ENCODE measurements around the gene SIDT1.
"Not testable (repeated sequence)": the region's sequence is repeated elsewhere in the genome, so short reads cannot be mapped to it uniquely, and the experiment has no call there.

Gene SIDT1

DNA sequence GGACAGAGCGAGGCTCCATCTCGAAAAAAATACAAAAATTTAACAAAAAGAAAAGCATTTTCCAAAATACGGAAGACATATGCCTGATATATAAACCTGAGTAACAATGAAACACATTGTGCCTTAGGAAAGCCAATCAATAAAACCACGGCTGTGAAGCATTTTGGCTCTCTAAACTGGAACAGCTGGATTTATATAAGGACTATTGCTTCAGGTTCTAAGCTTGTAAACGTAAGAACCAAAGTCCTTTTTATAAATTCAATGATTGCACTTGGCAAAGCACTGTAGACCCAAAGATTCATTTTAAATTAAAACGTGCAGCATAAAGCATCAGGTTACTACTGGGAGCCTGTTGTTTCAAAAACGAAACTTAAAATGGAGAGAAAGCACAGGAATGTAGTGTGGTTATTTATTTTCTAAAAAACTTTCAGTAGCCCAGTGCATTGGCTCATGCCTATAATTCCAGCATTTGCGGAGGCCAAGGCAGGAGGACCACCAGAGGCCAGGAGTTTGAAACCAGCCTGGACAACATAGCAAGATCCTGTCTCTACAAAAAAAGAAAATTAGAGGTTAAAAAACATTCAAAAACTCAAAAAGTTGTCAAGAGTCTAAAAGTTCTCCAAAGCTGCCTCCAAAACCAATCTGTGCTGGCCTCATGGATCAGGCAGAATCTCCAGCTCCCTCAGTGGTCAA is 102.6 kb downstream of the SIDT1 start:
- no peak for DNase-seq (ENCODE audit: low read depth in 3 of 3)

DNA sequence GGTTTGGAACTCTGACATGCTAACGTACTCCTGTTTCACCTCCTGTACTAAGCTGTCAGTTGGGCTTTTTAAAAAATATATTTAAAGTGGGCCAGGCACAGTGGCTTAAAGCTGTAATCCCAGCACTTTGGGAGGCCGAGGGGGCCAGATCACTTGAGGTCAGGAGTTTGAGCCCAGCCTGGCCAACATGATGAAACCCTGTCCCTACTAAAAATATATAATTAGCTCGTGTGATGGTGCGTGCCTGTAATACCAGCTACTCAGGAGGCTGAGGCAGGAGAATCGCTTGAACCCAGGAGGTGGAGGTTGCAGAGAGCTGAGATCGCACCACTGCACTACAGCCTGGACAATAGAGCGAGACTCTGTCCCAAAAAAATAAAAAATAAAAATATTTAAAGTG is 103.7 kb downstream of the SIDT1 start:
- not testable (repeated sequence) for DNase-seq (ENCODE audit: low read depth in 3 of 3)

DNA sequence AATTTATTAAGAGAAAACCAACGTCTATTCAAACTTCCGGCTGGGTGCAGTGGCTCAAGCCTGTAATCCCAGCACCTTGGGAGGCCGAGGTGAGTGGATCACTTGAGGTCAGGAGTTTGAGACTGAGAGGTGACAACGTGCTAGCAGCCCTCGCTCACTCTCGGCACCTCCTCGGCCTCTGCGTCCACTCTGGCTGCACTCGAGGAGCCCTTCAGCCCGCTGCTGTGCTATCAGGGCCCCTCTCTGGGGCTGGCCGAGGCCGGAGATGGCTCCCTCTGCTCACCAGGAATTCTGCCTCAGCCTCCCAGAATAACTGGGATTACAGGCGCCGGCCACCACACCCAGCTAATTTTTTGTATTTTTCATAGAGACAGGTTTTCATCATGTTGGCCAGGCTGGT is 105.4 kb downstream of the SIDT1 start:
- DNase-seq (ENCODE audit: low read depth in 3 of 3): no peak

DNA sequence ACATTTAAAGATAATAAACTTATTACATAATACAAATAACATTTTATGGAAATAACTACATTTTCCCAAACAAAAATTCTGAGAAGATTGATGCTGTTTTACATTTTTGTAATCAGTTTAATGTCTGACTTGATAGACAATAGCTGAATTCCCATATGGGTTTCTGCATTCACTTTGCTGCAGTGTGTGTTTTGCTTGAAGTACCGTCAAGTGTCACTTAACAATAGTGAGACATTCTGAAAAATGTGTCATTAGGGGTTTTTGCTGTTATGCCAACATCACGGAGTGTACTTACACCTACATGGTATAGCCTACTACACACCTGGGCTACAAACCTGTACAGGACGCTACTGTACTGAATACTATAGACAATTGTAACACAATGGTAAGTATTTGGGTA is 106.6 kb downstream of the SIDT1 start:
- DNase-seq (ENCODE audit: low read depth in 3 of 3): no peak

DNA sequence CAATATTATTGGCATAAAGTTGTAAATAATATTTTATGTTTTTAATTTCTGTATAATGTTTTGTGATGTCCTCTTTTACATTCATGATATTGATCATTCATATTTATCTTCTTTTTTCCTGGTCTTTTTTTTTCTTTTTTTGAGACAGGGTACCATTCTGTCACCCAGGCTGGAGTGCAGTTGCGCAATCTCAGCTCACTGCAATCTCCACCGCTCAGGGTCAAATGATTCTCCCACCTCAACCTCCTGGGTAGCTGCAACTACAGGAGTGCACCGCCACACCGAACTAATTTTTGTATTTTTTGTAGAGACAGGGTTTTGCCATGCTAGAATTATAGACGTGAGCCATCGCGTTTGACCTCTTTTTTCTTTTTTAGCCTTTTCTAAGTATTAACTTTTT is 111.2 kb downstream of the SIDT1 start:
- no peak for DNase-seq (ENCODE audit: low read depth in 3 of 3)

DNA sequence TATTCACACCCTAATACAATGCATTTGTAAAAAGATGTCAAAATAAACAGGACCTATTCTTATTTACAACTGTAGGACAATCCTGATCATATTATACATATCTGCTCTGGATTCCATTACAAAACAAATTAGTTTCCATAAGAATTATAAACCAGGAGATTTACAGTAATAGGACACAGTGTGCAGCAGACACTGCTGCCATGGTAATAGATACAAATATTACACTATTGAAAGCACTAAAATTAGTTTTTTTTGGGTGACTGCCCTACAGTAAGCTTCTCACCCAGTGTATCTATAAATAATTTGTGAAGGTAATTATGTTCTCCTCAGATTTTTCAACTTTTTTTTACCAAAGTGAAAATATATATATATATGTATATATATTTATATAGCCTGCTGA is 116.2 kb downstream of the SIDT1 start:
- DNase-seq (ENCODE audit: low read depth in 3 of 3): no peak

DNA sequence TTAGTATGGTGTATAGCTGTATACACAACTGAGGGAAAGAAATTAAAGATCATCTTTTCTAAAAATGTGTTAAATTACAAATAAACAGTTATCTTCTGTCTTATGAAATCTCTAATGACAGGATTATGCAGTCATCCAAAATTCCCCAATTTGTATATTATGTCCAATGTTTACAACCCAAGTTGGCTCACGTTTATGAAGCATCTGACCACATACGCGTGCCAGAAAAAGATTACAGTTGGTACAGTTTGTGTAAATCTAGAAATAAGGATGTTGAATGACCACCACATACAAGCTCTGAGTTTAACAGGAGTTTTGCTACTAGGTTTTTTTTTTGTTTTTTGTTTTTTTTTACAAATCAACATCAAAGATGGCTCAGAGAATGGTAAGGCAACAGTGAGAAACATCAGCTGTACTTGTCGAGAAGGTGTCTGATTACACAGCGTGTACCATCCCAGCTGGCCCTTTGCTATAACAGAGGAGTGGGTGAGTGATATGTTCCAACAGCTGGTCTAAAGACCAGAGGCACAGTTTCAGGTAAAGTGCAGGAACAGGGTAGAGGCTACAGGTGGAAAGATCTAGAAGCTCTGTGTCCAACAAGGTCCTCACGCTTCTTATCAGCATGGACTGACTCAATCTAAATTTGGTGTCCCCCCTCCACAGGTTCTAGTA is 117.0 kb downstream of the SIDT1 start:
- DNase-seq (ENCODE audit: low read depth in 3 of 3): no peak

DNA sequence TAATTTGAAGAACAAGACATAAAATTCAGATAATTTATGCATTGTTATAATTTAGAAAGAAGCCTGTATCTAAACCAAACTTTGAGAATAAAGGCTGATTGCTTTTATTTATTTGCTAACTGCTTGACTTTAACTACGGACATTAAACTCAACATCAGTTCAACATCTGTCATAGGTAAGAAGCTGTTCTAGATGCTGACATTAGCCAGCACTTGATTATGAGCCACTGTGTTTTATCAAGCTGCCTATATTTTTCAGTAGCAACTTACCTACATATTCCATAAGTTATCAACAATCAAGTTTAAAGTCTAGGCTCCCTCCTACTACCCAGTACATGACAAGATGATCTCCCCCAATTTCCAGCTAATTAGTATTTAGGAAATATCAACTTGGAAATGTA is 122.0 kb downstream of the SIDT1 start:
- DNase-seq (ENCODE audit: low read depth in 3 of 3): no peak

DNA sequence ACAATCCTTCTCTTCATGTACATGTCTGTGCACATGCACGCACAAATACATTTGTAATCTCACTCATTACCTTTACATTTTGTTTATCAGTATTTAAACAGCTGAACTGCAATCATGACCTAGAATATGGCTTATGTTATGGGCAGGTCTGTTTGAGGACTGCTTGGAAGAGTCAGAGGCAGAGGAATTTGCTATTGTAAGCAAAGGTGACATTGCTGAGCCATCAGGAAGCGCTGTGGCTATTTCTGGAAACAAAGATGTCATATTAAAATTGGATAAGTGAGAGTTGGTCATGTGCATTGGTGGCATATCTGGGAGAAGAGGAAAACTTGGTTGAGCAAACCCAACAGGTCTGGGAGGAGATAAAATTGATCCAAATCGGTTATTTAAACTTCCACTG is 122.5 kb downstream of the SIDT1 start:
- DNase-seq (ENCODE audit: low read depth in 3 of 3): no peak

DNA sequence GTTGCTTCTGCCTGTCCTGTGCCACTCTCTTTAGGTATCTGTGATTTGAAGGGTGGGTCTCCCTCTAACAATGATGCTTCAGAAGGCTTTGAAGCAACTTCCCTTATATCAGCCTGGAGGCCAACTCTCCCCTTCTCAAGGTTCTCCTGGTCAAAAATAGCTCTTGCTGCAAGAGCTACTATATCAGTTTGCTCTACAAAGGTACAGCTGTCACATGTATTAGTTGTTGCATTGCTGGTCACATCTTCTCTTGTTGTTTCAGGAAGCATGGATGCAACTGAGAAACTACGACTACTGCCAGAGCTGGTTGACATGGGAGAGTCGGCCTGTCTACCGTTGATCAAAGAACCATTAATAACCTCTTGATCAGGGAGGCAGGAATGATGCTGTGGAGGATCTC is 125.8 kb downstream of the SIDT1 start:
- no peak for DNase-seq (ENCODE audit: low read depth in 3 of 3)

DNA sequence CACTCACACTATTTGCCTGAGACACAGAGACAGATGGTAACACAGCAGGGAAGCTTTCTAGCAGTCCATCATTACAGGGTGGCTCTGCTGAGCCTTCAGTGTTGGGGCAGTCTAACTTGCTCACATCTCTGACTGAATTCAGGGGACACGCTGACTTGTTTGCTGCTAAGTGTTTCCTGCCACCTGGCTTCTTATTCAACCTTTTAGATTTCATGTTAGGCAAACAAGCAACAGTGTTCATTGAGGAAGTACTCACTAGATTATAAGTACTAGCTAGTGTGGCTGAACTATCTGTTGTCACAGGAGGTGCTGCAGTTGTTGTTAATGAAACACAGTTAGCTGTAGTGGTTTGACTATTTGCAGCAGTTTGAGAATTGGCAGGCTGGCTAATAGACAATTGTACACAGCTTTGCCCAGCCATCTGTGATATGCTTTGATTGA is 126.8 kb downstream of the SIDT1 start:
- DNase-seq (ENCODE audit: low read depth in 3 of 3): no peak

DNA sequence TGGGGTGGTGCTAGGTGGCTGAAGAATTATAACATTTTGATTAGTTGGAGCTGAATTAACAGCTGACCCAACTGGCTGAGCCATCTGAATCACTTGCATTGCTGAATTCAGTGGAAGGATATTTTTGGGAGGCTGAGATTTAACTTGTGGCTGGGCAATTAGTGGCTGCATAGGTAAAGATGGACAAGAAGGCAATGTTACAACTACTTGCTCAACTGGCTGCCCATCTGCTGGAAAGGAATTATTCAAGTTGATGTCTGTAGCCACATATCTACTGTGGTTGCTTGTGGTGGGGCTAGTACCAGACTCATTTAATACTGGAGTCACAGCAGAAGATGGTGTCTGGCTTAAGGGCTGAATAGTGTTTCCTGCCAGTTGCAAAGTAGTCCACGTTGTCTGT is 127.6 kb downstream of the SIDT1 start:
- no peak for DNase-seq (ENCODE audit: low read depth in 3 of 3)

DNA sequence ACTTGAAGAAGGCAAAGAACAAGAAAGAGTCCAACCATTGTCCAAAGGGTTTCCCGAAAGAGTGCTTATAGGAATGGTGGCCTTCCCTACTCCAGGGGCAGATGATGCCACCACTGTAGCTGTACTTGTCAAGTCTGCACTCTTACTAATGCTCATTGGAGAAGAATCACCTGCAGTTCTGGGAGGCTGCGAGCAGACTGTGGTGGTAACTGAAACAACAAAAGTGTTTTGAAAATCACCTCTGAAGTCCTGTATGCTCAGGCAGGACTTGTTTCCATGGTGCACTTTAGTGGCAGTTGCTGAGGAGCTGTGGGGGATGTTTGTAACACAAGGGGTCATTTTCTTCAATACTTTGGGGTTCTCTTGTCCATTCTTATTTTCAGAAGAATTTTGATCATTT is 128.1 kb downstream of the SIDT1 start:
- DNase-seq (ENCODE audit: low read depth in 3 of 3): no peak

DNA sequence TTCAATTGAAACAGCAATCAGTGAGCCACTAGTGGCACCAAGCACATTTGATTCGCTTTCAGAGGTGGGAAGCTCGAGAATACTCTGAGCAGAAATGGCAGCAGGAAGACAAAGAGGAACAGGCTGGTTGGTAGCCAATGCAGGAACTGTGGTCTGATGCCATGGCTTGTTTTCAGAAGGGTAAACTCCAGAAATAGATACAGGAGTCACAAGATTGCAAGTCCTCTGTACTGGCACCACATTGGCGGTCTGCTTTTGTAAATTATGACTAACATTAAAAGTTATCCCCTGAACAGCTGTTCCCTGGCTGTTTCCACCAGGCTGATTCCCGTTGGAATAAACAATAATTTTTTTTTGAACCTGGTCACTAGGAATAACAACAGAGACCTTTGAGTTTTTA is 128.5 kb downstream of the SIDT1 start:
- no peak for DNase-seq (ENCODE audit: low read depth in 3 of 3)

DNA sequence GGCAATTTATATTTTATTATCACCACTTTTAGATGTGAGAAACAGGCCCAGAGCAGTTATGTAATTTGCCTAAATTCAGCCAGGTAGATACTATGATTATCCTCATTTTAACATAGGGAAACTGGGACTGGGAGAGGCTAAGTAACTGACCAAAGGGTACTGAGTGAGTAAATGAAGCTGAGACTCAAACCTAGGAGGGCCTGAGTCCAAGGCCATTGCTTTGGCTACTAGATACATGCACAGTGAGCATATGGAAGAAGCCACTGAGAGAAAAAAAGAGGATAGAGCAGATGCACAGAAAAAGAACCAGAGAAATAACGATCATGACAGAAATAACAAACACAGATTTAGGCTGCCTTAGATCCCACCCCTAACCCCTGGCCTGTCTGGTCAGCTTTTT is 130.5 kb downstream of the SIDT1 start:
- DNase-seq (ENCODE audit: low read depth in 3 of 3): no peak

DNA sequence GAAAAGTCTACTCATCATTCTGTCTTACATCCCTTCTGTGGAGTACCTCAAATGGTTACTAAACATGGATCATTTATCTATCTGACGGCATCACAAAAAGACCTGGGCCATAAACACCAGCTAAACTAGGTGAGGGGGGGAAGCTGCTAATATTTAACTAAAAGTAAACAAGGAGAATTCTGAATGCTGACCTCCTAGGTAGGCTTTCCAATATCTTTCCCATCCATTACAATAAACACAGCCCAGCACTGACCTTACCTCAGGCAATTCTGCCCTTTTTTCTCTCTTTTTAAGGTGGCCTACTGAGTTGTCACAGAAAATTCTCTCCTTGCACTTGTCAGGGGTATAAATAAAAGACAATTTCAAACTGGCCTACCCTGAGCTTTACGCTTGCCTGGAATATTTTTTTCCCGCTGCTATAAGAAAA is 131.0 kb downstream of the SIDT1 start:
- no peak for DNase-seq (ENCODE audit: low read depth in 3 of 3)

DNA sequence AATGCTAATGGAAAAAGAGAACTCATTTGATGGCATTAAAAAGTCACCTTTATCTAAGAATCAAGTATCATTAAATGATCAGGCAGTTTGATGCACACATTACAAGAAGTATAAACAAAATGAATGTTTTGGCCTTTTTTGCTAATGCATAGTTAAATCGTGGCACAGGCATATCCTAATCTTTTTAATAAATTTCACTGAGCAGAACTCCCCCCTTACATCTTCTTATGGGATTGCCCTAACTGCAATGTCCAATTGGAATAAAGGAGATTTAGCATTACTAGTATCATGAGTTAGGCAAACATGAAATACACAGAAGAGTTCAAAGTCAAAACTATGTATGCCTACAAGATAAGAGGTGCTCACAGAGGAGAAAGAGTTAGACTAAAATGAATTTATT is 131.4 kb downstream of the SIDT1 start:
- DNase-seq (ENCODE audit: low read depth in 3 of 3): no peak

DNA sequence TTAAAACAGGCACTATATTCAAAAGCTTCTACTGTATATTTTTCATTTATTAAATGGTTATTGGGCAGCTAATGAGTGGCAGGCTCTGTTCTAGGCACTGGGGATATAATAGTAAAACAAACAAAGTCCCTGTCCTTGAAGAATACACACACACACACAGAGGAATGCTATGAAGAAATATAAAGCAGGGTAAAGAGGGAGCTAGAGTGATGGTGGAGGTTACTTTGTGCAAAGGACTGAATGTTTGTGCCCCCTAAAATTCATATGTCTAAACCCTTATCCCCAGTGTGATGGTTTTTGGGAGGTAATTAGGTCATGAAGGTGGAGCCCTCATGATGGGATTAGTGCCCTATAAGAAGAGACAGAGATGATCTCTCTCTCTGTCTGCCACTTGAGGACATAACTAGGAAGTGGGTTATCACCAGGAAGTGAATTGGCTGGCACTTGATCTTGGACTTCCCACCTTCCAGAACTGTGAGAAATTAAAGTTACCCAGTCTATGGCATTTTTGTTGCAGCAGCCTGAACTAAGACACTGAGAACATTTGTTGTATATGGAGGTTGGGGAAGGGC is 132.3 kb downstream of the SIDT1 start:
- DNase-seq (ENCODE audit: low read depth in 3 of 3): no peak

DNA sequence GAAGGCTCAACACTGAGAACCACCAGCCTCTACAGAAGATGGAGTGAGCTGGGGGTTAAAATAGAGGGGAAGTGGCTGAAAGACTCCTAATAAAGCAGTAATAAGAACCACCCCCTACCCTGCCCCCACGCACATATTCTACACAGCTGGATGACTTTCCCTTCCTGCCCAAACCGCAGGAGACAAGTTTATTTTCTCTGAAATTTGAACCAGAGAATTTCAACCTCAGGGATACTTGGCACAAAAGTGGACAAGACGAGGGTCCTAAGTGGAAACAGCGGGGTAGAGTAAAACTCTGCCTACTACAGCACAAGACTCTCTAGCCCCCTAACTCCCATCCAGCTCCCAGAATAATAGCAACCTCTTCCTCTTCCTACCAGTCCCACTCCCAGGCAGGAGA is 135.7 kb downstream of the SIDT1 start:
- no peak for DNase-seq (ENCODE audit: low read depth in 3 of 3)

DNA sequence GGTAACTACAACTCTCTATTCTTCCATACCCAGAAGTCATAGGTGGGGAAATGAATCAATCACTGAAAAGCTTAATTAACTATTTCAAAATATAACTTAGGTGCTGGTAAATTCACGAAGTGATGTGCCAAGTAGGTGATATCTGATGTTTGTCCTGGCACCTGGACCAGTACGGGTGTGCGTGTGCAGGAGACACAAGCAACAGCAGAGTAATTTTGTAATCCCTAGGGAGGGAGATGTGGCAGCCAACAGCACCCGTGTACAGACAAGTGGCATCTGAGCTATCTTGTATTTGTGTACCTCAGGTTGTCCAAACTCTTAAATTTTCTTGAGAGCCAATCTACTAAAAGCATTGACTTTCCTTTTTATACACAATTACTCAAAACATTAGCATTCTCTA is 141.2 kb downstream of the SIDT1 start:
- DNase-seq (ENCODE audit: low read depth in 3 of 3): no peak

DNA sequence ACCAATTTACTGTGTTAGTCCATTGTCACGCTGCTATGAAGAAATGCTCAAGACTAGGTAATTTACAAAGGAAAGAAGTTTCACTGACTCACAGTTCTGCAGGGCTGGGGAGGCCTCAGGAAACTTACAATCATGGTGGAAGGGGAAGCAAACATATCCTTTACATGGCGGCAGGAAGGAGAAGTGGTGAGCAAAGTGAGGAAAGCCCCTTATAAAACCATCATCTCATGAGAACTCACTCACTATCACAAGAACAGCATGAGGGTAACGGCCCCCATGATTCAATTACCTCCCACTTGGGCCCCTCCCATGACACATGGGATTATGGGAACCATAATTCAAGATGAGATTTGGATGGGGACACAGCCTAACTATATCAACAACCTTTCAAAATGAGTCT is 143.9 kb downstream of the SIDT1 start:
- DNase-seq (ENCODE audit: low read depth in 3 of 3): no peak

DNA sequence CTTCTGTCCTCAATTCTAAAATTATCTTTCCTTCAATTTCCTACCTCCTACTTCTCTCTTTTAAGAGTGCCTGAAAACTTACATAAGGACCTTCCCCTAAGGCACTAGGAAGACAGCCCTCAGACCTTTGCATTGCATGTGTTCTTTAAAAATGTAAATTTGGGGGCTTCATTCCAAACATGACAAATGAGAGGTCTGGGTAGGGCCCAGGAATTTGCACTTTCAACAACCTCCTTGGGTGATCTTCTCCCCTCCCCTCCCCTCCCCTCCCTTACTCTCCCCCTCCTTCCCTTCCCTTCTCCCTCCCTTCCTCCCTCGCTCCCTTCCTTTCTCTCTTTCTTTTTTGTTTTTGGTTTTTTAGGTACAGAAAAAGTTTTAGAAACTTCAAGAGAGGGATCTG is 145.4 kb downstream of the SIDT1 start:
- DNase-seq (ENCODE audit: low read depth in 3 of 3): no peak

DNA sequence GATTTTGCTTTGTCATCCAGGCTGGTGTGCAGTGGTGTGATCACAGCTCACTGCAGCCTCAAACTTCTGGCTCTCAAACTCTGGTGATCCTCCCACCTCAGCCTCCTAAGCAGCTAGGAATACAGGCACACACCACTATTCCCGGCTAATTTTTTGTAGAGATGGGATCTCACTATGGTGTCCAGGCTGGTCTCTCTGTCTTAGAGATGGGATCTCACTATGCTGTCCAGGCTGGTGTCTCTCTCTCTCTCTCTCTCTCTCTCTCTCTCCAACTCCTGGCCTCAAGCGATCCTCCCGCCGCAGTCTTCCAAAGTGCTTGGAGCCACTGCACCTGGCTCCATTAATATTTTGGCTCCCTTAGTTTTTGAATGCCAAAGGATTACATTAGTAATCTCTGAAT is 146.4 kb downstream of the SIDT1 start:
- DNase-seq (ENCODE audit: low read depth in 3 of 3): no peak

Data from stimulated activated CD4-positive, alpha-beta T cell treated with anti-CD3 and anti-CD28 coated beads, TNF-alpha, amount 100 ng/mL, for 4 hours (primary cell).